GM19467 (cell line): ENCODE data around the gene DENND1A.

Source experiments
- ATAC-seq: cut with Tn5 transposase; IDR thresholded peaks from one replicate; pipeline ENCODE4 v1.9.1; 2021; ENCODE audit warnings: mild to moderate bottlenecking, moderate library complexity; ENCODE audit not compliant: unreplicated experiment

Gene DENND1A

DNA sequence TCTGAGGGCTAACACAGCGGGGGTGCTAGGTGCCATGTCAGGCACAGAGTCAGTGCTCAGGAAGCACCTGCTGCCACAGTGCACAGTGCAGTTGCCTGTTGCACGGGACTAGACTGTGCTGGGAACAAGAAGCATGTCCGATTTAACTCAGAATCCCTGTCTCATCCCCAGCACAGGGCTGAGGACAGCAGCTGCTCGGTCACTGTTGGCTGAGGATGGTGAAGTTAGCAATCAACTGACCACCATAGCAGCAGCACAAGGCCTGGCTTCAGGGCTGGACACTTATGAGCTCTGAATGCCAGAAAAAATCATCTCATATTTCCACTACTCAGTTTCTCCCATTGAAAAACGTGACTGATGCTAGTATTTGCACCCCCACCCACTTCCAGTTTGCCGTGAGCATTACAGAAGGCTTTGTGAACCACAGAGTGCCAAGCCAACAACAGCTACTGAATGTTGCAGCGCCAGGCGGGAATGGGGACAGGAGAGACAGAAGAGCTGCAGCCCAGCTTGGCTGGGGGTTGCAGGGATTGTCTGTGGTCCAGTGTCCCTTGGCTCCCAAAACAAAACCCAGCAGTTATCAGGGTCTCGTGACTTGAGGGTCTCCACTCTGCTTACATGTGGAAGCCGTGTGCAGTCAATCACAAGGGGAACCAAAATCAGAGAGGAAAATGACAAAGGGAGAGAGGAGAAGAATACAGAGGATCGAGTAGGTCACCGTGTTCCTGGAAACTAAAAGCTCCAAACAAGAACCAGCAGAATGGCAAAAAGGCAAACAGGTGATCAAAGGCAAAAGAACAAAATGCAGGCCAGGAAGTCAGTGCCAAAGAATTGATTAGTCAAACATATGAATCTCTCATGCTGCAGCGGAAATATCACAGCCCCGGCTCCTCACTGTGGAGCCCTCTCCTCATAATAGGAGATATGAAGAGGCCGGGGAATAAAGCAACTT is 418.3 kb downstream of the DENND1A start:
- no peak for ATAC-seq

- ATAC-seq: no peak
These were observed 420.3 kb downstream of the DENND1A start for GRCh38 chr9:123509646-123510045.

DNA sequence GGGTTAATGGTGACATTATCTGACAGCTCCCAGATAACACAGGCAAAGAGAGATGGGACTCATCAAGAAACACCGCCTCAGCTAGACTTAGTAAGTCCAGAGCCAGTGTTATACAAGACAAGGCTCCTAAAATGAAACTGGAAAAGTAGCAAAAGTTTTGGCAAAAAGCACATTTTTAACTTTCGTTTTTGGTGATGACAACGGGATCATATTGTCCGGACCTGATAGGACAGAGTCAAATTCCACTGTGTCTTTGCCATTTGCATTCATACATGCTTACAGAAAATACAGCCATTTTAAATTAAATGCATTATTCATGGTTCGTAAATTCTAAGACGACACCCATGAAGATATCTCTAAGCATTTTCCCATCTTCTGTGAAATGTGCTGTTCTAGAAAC is 421.9 kb downstream of the DENND1A start:
- ATAC-seq: no peak

DNA sequence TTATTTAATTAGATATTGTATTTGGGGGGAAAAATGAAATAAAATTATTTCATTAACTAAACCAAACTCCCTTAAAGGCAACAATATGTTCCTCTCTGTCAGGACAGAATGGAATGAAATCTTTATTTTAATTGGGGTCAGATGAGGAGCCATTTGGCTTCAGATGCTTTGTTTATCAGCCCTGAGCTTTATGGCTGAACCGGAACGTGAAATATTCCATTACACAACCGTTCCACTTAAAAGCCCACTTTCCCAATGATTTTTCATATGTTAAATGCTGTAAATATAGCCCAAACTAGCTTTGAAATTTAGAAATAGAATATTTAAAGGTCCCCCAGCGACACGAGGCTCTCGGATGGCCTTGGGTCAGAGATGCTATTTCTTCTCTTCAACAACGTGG is 424.4 kb downstream of the DENND1A start:
- ATAC-seq: no peak

GRCh38 chr9:123500336-123500735 is 429.6 kb downstream of the DENND1A start:
- no peak for ATAC-seq

DNA sequence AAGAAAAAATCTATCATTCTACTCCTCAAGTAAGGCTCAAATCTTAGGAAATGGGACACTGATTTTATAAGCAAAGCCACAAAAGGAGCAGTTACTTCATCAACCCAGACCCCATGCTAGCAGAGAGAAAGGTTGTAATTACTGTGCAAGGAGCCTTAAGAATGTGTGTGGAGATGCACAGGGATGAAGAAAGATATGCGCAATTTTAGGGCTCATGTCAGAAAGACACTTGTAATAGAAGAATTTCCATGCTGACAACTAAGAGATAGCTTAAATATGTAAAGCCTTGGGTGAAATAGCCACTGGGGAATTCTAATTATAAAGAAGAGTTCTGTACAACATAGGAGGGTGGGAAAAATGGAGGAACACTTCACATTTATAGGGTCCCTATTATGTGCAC is 432.1 kb downstream of the DENND1A start:
- no peak for ATAC-seq

- no peak for ATAC-seq
These were observed 434.2 kb downstream of the DENND1A start for GRCh38 chr9:123495731-123496130.

DNA sequence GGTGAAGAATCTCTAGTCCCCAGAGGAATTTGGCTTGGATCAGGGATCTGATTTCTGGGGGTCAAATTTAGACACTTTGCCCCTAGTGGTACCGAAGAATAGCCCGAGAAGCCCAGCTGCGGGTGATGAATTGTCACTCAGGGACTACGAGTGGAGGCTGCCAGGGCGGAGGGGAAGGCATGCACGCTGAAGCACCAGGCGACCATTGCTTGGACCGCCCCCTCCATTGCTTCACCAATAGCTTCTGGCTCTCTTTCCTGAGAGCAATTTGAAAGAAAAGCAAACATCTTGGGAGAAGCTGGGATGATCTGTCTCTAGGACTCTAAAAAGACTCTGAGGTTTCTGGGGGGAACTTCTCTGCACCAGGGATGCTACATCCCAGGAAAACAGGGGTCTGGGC is 436.3 kb downstream of the DENND1A start:
- ATAC-seq: no peak

- ATAC-seq: no peak
These were observed 439.2 kb downstream of the DENND1A start for GRCh38 chr9:123490688-123491087.

DNA sequence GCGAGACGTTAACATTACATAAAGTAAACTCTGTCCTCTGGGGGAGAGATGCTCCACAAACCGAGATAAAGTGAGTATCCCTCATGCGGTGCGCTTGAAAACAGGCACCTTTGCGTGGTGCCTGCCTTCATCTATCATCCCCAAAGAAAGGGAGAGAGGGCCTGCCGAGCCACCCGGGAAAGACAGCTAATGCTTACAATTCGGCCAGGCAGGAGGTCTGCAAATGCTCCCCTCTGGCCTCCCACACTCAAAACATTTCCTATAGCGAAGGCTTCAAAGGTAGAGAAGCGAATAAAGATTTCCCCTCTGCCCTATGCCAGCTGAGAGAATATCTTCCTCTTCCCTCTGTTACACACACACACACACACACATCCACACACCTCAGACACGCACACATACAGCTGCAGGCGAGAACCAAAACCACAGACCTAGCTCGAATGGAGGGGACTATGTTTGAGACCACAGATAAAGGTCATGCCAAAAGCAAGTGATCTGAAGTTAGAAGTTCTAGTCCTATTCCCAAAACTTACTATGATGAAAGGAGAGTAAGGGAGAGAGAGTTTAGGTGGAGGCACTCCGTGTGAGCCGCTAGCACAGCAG is 441.1 kb downstream of the DENND1A start:
- no peak for ATAC-seq

- no peak for ATAC-seq
These were observed 441.9 kb downstream of the DENND1A start for GRCh38 chr9:123487944-123488548.

DNA sequence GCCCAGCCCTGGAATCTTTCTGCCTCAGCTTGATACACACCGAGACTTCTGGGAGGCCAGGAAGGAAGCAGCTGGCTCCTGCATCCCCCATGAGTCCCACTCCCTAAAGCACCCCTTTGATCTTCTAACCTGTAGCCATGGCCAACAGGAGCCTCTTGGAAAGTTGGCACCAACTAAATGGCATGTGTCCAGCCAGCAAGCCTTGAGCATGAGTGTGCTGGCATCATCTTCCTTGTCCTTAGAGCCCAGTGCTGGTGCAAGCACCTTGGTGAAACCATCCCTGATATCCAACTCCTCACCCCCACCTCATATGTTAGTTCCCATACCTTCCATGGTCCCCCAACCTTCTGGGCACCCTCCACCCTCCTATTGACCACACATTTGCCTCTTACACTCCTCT is 443.5 kb downstream of the DENND1A start:
- ATAC-seq: no peak

DNA sequence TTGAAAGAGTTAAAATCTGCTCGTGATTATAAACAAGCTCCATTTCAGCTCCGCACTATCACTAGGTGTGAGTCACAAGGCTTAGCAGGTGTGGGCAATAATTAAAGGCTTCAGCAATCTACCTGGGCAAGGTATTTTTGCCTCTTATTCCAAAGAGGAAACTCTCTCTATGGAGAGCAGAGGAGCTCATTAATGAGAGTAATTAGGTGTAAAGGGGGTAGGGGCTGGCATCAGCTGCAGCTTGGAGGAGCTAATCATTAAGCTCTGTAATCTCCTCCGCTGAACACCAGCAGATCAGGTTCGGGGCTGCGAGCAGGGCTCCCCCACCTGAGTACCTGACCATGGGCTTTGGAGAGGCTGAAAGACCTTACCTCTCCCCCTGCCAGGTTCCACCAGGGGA is 444.7 kb downstream of the DENND1A start:
- ATAC-seq: no peak

- ATAC-seq: no peak
These were observed 445.8 kb downstream of the DENND1A start for GRCh38 chr9:123484130-123484529.

DNA sequence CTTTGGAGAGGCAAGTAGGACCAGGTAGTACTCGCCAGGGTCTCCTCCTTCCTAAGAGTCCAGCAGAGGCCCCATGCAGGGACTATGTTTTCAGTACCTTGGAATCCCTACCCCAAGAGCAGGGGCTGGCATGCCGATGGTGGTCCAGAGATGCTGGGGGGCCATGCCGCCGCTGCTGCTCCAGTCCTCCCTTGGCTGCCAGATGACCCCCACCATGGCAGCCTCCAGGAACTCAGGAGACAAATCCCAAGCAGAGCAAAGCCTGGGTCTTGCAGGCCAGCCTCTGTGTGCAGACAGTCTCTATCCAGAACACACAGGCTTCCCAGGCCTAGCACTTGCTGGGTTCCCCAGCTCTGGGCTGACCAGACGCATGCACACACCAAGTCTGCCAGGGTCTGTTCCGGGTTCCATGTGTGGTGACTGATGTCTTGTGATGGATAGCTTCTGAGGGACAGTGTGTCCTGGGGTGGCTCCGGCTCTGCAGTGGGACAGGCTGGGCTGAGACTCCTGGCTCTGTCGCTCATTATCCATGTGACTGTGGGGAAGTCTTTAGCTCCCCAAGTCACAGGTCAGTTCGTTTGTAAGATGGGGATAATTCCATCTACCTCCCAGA is 446.6 kb downstream of the DENND1A start:
- no peak for ATAC-seq

- ATAC-seq: no peak
These were observed 447.5 kb downstream of the DENND1A start for GRCh38 chr9:123482295-123482968.

DNA sequence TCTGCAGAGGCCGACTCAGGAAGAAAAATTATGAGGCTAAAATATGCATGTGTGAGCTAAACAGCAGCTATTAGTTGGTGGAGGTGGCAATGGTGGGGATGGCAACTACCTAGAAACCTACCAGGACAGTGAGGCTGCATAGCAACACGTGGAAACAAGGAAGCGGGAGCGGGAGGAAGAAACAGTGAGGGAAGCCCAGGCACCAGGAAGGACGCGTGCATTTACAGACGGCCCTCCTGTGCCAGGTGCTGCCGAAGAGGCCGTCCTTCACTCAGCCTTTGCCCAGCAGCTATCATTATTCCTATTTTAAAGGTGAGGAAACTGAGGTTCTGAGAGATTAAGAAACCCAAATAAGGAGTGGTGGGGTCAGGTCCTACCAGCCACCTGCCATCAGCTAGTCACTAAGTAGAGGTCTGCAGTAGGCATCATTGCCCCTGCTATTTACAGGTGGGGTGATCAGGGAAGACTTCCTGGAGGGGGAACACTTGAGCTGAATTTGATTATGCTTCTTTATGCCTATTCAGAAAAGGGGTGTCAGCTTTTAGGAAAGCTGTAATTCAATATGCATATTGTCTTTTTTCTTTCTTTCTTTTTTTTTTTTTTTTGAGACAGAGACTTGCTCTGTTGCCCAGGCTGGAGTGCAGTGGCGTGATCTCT is 448.6 kb downstream of the DENND1A start:
- no peak for ATAC-seq

DNA sequence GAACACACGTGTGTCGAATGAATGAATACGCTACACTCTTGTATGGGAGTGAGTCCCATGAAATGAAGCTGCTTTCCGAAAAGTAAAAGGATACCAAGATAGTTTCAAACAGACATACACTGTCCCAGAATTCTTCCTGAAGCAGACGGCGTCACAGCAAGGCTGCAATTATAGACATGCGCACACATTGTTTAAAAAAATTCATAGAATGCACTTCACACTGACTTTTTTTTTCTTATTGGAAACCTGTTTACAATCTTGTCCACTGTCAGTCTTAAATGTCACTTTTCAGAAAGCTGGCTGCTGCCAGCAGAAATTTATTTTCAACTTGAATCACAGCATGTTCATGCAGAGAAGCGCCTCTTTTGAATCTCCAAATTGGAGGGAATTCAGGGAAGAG is 449.1 kb downstream of the DENND1A start:
- no peak for ATAC-seq

- no peak for ATAC-seq
These were observed 449.8 kb downstream of the DENND1A start for GRCh38 chr9:123480096-123480495.

DNA sequence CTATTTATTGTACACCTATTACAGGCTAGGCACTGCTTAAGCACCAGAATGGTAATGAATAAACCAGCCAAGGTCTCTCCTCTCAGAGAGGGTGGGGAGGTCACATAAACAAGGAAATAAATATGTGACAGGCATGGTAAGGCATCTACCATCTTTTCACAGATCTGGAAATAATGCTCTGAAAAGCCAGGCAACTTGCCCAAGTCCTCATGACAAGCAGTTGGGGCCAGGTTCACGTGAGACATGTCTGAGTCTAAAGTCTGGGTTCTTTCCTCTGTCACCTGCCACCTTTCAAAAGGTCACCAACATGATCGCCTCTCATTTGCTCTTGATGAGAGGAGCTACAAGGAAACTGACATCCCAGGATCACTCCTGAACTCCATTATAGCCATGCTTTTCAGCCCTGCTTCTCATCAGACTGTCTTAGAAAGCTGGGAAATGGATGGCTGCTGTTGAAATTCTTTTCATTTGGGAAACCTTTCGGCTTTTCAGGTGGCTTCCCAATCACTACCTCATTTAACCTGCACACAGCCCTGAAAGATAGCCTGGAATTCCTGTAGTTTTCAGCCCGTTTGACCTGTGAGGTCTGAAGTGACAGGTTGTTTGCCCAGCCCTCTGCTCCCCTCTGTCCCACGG is 450.8 kb downstream of the DENND1A start:
- no peak for ATAC-seq
